Measurements from ENCODE around the gene JAM3.

DNA sequence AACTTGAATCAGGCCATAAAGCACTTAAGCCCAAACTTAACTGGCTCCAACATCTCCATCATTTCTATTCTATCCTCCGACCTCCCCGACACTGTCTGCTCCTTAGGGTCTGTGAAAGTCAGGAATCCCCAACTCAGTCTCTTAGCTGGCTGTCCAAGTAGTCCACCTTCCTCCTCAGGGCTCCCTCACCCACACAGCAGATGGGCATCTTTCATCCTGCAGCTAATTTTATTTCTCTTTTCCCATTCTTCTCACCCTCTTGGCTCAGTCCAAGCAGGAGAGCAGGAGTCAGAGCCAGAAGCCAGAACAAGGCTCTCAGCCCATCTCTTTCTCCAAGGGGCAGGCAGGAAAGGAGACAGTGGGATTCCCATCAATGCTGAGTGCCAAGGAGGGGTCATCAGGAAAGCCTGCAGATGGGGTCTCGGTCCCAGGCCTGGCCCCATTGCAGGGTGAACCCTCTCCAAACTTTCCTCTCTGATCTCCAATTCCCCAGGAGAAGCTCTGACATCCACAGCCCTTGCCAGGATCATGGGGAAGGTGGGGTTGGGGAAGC lies 40.4 kb upstream of the JAM3 start:
- no peak for TF ChIP-seq EP300 (IDR thresholded peaks at IDR 0.05)
- TF ChIP-seq, protein P1, sequence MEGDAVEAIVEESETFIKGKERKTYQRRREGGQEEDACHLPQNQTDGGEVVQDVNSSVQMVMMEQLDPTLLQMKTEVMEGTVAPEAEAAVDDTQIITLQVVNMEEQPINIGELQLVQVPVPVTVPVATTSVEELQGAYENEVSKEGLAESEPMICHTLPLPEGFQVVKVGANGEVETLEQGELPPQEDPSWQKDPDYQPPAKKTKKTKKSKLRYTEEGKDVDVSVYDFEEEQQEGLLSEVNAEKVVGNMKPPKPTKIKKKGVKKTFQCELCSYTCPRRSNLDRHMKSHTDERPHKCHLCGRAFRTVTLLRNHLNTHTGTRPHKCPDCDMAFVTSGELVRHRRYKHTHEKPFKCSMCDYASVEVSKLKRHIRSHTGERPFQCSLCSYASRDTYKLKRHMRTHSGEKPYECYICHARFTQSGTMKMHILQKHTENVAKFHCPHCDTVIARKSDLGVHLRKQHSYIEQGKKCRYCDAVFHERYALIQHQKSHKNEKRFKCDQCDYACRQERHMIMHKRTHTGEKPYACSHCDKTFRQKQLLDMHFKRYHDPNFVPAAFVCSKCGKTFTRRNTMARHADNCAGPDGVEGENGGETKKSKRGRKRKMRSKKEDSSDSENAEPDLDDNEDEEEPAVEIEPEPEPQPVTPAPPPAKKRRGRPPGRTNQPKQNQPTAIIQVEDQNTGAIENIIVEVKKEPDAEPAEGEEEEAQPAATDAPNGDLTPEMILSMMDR (IDR thresholded peaks at IDR 0.05), result no peak
- no peak for TF ChIP-seq POLR2AphosphoS5 (IDR thresholded peaks at IDR 0.05)
- no peak for TF ChIP-seq POLR2A (IDR thresholded peaks at IDR 0.05)
